WERI-Rb-1 (cell line): ENCODE results near the gene SH3BP4.

Source experiments
- DNase-seq: peaks from one replicate; pipeline ENCODE4 v3.0.0-alpha.2; 2020
- H3K27ac ChIP-seq: fragments of 250-450 bp; sonication (Bioruptor Pico); 2 replicates; pipeline ENCODE4 v1.5.1; 2020; ENCODE audit warnings: mild to moderate bottlenecking, moderate library complexity
- H3K27me3 ChIP-seq: fragments of 250-450 bp; sonication (Bioruptor Pico); 2 replicates; pipeline ENCODE4 v1.5.1; 2021; ENCODE audit warnings: mild to moderate bottlenecking, low read depth, moderate library complexity; ENCODE audit not compliant: insufficient read depth, severe bottlenecking
- H3K36me3 ChIP-seq: fragments of 250-450 bp; sonication (Bioruptor Pico); 2 replicates; pipeline ENCODE4 v1.5.1; 2020; ENCODE audit warnings: mild to moderate bottlenecking, moderate library complexity
- H3K4me3 ChIP-seq: 2 replicates; pipeline ENCODE4 v1.5.1; 2011; ENCODE audit warnings: low read depth, mild to moderate bottlenecking, control low read depth, low read length
- H3K9me3 ChIP-seq: fragments of 250-450 bp; sonication (Bioruptor Pico); 2 replicates; pipeline ENCODE4 v1.5.1; 2021; ENCODE audit warnings: mild to moderate bottlenecking, moderate library complexity; ENCODE audit not compliant: severe bottlenecking
- TF ChIP-seq, protein P1 (sequence below): IDR thresholded peaks from 2 replicates; pipeline ENCODE4 v1.5.1; 2011; ENCODE audit warnings: low read depth, mild to moderate bottlenecking, control low read depth, inconsistent platforms, low read length

SH3BP4 gene

DNA sequence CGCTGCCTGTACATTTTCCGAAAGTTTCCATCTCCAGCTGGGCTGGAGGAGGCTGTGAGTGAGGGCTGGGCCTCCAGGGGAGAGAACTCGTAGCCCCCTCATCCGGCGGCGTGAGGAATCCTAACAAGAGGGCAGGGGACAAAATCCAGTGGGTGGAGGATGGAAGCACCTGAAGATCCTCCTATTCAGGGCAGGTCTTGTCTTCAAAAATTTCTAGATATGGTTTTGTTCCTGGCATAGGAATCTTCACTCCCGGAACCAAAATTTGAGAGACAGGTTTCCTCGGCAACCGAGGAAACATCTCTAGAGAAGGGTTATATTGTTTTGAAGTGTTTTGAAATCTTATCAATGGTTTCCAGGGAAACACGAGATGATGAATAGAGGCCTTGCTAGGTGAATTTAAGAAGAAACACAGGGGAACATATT is 136.7 kb downstream of the SH3BP4 start:
- TF ChIP-seq, protein P1, sequence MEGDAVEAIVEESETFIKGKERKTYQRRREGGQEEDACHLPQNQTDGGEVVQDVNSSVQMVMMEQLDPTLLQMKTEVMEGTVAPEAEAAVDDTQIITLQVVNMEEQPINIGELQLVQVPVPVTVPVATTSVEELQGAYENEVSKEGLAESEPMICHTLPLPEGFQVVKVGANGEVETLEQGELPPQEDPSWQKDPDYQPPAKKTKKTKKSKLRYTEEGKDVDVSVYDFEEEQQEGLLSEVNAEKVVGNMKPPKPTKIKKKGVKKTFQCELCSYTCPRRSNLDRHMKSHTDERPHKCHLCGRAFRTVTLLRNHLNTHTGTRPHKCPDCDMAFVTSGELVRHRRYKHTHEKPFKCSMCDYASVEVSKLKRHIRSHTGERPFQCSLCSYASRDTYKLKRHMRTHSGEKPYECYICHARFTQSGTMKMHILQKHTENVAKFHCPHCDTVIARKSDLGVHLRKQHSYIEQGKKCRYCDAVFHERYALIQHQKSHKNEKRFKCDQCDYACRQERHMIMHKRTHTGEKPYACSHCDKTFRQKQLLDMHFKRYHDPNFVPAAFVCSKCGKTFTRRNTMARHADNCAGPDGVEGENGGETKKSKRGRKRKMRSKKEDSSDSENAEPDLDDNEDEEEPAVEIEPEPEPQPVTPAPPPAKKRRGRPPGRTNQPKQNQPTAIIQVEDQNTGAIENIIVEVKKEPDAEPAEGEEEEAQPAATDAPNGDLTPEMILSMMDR: no peak
- H3K27ac ChIP-seq: no peak overlapping the region

DNA sequence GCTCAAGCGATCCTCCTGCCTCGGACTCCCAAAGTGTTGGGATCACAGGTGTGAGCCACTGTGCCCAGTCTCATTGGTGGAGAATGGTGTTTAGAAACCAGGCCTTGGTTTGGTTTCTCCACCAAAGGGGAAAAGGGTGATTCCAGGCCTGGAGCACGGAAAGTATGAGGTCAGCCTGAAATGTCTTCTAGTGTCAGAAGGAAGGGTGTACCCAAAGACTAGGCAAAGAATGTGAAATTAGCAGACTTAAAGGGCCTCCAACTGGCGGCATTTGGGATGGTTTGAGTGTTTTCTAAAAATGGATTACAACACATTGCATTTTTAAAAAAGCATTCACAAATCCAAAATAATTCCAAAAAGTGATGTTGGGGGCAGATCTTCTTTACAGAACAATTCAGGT is 139.6 kb downstream of the SH3BP4 start:
- no peak overlapping the region for H3K27ac ChIP-seq
- no peaks in the 10 kb centered on the region for H3K9me3 ChIP-seq
- no peaks in the 10 kb centered on the region for H3K36me3 ChIP-seq
- H3K27me3 ChIP-seq: no peaks in the 10 kb centered on the region
- H3K4me3 ChIP-seq: no peak overlapping the region
- TF ChIP-seq, protein P1: no peak
- no peak for DNase-seq

More for the DNA sequence above, 136.7 kb downstream of the SH3BP4 start:
- no peak for DNase-seq
- no peaks in the 10 kb centered on the region for H3K36me3 ChIP-seq
- H3K27me3 ChIP-seq: no peaks in the 10 kb centered on the region
- no peak overlapping the region for H3K4me3 ChIP-seq
- H3K9me3 ChIP-seq: no peaks in the 10 kb centered on the region

DNA sequence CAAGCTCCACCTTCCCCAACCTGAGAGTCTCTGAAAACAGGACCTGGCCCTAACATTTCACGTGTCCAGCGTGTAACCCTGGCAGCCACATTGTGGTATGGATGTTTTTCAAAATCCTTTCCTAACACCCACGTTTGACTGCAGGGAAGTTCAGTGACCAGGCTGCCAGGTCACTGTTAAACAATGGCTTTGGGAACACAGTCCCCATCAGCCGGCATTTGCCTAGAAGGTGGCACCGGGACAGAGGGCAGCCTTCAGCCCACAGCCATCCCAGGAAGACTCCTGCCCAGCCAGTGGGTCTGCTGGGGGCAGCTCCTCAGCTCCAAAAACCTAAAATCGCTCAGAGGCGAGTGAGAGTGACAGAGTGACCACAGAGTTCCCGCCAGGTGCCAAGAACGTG is 140.2 kb downstream of the SH3BP4 start:
- Histone ChIP-seq H3K4me3 (no peak overlapping the region), H3K36me3 (no peaks in the 10 kb centered on the region), H3K27ac (no peak overlapping the region), H3K9me3 (no peaks in the 10 kb centered on the region), H3K27me3 (no peaks in the 10 kb centered on the region)
- TF ChIP-seq, protein P1: no peak
- no peak for DNase-seq

DNA sequence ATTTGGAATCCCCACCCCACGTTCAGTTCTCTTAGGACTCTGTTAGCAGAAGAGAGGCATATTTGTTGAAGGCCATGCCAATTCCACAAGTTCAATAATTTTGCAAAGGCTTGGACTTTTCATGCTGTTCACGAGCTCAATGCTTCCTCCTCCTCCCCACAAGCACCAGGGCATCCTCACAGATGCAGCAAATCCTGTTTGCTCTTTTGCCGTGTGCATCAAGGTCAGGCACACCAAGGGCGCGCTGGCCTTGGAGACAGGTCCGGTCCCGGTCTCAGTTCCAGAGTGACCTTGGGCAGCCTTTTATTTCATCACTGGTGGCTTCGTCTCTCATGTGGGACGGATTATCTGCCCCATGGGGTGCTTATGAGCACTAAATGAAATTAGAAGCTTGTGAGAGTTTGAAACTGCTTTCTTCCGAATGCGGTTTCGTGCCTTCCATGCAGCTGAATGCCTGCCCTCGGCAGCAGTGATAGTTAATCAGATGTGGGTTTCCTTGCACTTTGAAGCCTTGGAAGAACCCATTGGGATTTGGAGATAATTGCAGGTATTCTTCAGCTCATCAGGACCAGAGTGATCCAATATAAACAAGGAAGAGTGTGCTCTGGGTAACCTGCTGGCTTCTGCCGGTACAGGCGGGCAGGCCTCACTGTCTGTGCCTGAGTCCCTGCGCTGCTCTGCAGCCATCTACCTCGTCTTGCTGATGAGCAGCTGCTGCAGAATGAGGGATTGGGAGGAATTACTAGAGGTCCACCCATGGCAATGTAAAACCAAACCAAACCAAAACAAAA is 140.8 kb downstream of the SH3BP4 start:
- Histone ChIP-seq H3K4me3 (no peak overlapping the region), H3K9me3 (no peaks in the 10 kb centered on the region), H3K36me3 (no peaks in the 10 kb centered on the region), H3K27me3 (no peaks in the 10 kb centered on the region), H3K27ac (no peak overlapping the region)
- TF ChIP-seq, protein P1: no peak
- DNase-seq: no peak

DNA sequence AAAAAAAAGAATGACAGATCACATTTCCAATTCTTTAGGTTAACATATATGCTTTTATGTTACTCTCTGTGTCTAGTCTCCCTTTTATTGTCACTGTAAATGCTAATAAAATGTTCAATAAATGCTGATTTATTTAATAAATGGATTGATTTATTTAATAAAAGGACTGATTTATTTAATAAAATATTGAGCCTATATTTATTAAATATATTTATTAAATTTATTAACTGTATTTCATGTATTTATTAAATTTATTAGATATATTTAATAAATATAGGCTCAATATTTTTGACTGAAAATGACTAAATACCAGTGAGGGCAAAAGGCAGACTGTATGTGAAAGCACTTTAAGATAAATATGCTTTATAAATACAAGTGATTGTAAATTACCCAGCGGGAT is 142.6 kb downstream of the SH3BP4 start:
- Histone ChIP-seq H3K9me3 (no peaks in the 10 kb centered on the region), H3K27ac (no peak overlapping the region), H3K36me3 (no peaks in the 10 kb centered on the region), H3K4me3 (no peak overlapping the region), H3K27me3 (no peaks in the 10 kb centered on the region)
- no peak for DNase-seq
- TF ChIP-seq, protein P1: no peak

DNA sequence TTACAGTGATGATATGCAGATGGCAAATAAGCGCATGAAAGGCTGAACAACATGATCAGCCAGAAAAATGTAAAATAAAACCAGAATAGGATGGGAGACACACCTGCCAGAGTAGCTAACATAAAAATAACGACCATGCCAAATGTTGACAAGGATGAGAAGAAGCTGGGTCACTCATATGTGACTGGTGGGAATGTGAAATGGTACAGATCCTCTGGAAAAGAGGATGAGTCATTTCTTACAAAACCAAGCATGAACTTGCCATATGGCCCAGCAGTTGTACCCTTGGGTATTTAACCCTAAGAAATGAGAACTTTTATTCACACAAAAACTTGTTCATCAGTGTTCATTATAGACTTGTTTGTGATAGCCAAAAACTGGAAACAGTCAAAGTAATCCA is 143.8 kb downstream of the SH3BP4 start:
- no peaks in the 10 kb centered on the region for H3K9me3 ChIP-seq
- H3K27me3 ChIP-seq: no peaks in the 10 kb centered on the region
- DNase-seq: no peak
- H3K36me3 ChIP-seq: no peaks in the 10 kb centered on the region
- no peak overlapping the region for H3K27ac ChIP-seq
- no peak overlapping the region for H3K4me3 ChIP-seq
- TF ChIP-seq, protein P1: no peak
